ENCODE results near the gene PPP2R3B.

- TF ChIP-seq CTCF (IDR thresholded peaks at IDR 0.05) (no peak), POLR2A (IDR thresholded peaks at IDR 0.05) (no peak)
Measured at GRCh38 chrX:384861-385260, 1.8 kb downstream of the PPP2R3B start.

Measured in heart left ventricle (tissue), 13 donors.